OCI-M1 (cell line): Measurements from ENCODE around the gene MAPK8.
"Not testable (repeated sequence)": the region's sequence is repeated elsewhere in the genome, so short reads cannot be mapped to it uniquely, and the experiment has no call there.

ENCODE experiments used
- DNase-seq: peaks from one replicate; lab custom pipeline; 2025; lab: John Stamatoyannopoulos, UW

MAPK8 gene

GRCh38 chr10:48418189-48418788 lies 111.8 kb downstream of the MAPK8 start:
- peak; percentile 14 for DNase-seq

GRCh38 chr10:48419714-48420113 lies 113.2 kb downstream of the MAPK8 start:
- DNase-seq, result no peak

GRCh38 chr10:48421862-48422261 lies 115.4 kb downstream of the MAPK8 start:
- DNase-seq, result not testable (repeated sequence)

- DNase-seq, result peak; percentile 20
Measured at GRCh38 chr10:48423884-48424283, 117.4 kb downstream of the MAPK8 start.

GRCh38 chr10:48428896-48429295 lies 122.4 kb downstream of the MAPK8 start:
- no peak for DNase-seq

GRCh38 chr10:48429309-48429708 lies 122.8 kb downstream of the MAPK8 start:
- DNase-seq, result peak; percentile 10

- DNase-seq, result peak; percentile 72
Measured at GRCh38 chr10:48430402-48430993, 124.0 kb downstream of the MAPK8 start.

- peak; percentile 93 for DNase-seq
Measured at GRCh38 chr10:48431871-48432270, 125.4 kb downstream of the MAPK8 start.

- no peak for DNase-seq
Measured at GRCh38 chr10:48437546-48437945, 131.1 kb downstream of the MAPK8 start.

- DNase-seq, result no peak
Measured at GRCh38 chr10:48439031-48439430, 132.6 kb downstream of the MAPK8 start.

- DNase-seq, result no peak
Measured at GRCh38 chr10:48439581-48440041, 133.1 kb downstream of the MAPK8 start.

- DNase-seq, result no peak
Measured at GRCh38 chr10:48440771-48441170, 134.3 kb downstream of the MAPK8 start.

- no peak for DNase-seq
Measured at GRCh38 chr10:48442090-48442808, 135.8 kb downstream of the MAPK8 start.

- DNase-seq, result no peak
Measured at GRCh38 chr10:48442809-48443177, 136.3 kb downstream of the MAPK8 start.

- DNase-seq, result peak; percentile 84
Measured at GRCh38 chr10:48444266-48444665, 137.8 kb downstream of the MAPK8 start.

- no peak for DNase-seq
Measured at GRCh38 chr10:48444861-48445841, 138.7 kb downstream of the MAPK8 start.

- DNase-seq, result no peak
Measured at GRCh38 chr10:48445932-48446331, 139.5 kb downstream of the MAPK8 start.

- DNase-seq, result no peak
Measured at GRCh38 chr10:48446785-48447184, 140.3 kb downstream of the MAPK8 start.

GRCh38 chr10:48447356-48448215 lies 141.1 kb downstream of the MAPK8 start:
- no peak for DNase-seq

GRCh38 chr10:48448796-48449195 lies 142.3 kb downstream of the MAPK8 start:
- no peak for DNase-seq
